ENCODE data around the gene NANS. TPM values are rescaled to one million over a fixed set of nuclear protein-coding genes. Genes with fewer than 3 reads are reported as not detected.

Gene NANS
- total and polyA plus RNA-seq, 2 of the 13 experiments (the other 11 are each of a cell fraction or from before 2014, with no cell fraction given), result 86.9 to 203 TPM

DNA sequence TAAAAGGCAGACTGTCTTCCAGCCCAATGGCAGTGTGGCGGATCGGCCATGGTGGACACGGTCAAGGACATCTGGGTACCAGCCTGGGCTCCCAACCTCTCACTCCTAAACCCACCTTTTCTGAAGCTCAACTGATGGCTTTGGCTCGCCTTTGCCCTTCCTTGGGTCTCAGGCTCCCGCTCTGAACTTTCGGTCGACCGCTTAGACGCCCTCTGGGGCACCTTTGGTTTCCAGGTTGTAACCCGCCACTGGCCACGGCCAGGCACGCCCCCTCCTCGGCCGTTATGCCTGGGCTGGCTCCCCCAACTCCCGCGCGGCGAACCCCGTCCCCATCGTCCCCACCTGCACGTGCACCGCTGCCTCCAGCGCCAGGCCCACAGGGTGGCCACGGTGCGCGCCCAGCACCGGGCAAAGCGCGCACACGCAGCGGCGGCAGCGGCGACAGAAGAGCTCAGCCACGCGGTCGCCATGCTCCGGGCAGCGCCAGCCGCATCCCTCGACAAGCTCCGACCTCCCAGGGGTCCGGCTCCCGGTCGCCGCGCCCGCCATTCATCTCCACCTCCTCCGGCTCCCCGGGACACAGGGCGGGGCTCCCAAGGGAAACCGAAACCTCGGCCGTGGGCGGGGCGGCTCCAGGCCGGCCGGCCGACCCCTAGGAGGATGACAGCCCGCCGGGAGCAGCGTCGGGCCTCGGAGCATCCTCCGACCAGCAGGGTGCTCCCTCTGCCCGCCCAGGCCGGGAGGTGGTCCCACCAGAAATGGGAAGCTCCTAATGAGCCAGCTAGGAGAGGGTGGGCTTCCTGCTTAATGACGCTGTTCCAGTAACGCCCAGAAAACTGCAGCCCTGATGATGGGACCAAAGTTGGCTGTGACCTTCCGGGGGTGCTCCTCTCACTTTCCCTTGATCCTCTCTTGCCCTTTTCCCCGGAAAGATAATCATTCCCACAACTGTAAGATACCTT is 62.4 kb downstream of the NANS start, which contains the start of gene TRIM14 (continued):
- TF ChIP-seq, protein P1, sequence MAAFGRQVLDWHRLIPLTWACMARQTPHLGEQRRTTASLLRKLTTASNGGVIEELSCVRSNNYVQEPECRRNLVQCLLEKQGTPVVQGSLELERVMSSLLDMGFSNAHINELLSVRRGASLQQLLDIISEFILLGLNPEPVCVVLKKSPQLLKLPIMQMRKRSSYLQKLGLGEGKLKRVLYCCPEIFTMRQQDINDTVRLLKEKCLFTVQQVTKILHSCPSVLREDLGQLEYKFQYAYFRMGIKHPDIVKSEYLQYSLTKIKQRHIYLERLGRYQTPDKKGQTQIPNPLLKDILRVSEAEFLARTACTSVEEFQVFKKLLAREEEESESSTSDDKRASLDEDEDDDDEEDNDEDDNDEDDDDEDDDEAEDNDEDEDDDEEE (CRISPR knock-in tag; IDR thresholded peaks at IDR 0.05), result 0 out of 2 replicates have a peak, but pooled peaks have one; percentile 75
- no peak for TF ChIP-seq ZNF766 (CRISPR knock-in tag; IDR thresholded peaks at IDR 0.05; ENCODE audit: borderline replicate concordance)
- no peak for TF ChIP-seq NR2F6 (IDR thresholded peaks at IDR 0.05)
- 0 out of 2 replicates have a peak, but pooled peaks have one; percentile 23 for TF ChIP-seq NR2F6 (CRISPR knock-in tag; IDR thresholded peaks at IDR 0.05)
- TF ChIP-seq NFE2 (CRISPR knock-in tag; IDR thresholded peaks at IDR 0.05), result no peak
- 0 out of 2 replicates have a peak, but pooled peaks have one; percentile 26 for TF ChIP-seq ZNF670 (CRISPR knock-in tag; IDR thresholded peaks at IDR 0.05; ENCODE audit: borderline replicate concordance)
- no peak for TF ChIP-seq ZBTB49 (CRISPR knock-in tag; IDR thresholded peaks at IDR 0.05; ENCODE audit: borderline replicate concordance)
- TF ChIP-seq MLLT10 (CRISPR knock-in tag; IDR thresholded peaks at IDR 0.05), result no peak
- peak; percentile 73; the same call in 1 of the 2 replicates for TF ChIP-seq ZFP82 (CRISPR knock-in tag; IDR thresholded peaks at IDR 0.05; ENCODE audit: borderline replicate concordance)
- TF ChIP-seq ZNF678 (CRISPR knock-in tag; IDR thresholded peaks at IDR 0.05), result no peak; the same call in 1 of the 2 replicates
- TF ChIP-seq, protein P2, sequence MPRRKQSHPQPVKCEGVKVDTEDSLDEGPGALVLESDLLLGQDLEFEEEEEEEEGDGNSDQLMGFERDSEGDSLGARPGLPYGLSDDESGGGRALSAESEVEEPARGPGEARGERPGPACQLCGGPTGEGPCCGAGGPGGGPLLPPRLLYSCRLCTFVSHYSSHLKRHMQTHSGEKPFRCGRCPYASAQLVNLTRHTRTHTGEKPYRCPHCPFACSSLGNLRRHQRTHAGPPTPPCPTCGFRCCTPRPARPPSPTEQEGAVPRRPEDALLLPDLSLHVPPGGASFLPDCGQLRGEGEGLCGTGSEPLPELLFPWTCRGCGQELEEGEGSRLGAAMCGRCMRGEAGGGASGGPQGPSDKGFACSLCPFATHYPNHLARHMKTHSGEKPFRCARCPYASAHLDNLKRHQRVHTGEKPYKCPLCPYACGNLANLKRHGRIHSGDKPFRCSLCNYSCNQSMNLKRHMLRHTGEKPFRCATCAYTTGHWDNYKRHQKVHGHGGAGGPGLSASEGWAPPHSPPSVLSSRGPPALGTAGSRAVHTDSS (CRISPR knock-in tag; conservative IDR thresholded peaks at IDR 0.05), result no peak
- TF ChIP-seq, protein P3, sequence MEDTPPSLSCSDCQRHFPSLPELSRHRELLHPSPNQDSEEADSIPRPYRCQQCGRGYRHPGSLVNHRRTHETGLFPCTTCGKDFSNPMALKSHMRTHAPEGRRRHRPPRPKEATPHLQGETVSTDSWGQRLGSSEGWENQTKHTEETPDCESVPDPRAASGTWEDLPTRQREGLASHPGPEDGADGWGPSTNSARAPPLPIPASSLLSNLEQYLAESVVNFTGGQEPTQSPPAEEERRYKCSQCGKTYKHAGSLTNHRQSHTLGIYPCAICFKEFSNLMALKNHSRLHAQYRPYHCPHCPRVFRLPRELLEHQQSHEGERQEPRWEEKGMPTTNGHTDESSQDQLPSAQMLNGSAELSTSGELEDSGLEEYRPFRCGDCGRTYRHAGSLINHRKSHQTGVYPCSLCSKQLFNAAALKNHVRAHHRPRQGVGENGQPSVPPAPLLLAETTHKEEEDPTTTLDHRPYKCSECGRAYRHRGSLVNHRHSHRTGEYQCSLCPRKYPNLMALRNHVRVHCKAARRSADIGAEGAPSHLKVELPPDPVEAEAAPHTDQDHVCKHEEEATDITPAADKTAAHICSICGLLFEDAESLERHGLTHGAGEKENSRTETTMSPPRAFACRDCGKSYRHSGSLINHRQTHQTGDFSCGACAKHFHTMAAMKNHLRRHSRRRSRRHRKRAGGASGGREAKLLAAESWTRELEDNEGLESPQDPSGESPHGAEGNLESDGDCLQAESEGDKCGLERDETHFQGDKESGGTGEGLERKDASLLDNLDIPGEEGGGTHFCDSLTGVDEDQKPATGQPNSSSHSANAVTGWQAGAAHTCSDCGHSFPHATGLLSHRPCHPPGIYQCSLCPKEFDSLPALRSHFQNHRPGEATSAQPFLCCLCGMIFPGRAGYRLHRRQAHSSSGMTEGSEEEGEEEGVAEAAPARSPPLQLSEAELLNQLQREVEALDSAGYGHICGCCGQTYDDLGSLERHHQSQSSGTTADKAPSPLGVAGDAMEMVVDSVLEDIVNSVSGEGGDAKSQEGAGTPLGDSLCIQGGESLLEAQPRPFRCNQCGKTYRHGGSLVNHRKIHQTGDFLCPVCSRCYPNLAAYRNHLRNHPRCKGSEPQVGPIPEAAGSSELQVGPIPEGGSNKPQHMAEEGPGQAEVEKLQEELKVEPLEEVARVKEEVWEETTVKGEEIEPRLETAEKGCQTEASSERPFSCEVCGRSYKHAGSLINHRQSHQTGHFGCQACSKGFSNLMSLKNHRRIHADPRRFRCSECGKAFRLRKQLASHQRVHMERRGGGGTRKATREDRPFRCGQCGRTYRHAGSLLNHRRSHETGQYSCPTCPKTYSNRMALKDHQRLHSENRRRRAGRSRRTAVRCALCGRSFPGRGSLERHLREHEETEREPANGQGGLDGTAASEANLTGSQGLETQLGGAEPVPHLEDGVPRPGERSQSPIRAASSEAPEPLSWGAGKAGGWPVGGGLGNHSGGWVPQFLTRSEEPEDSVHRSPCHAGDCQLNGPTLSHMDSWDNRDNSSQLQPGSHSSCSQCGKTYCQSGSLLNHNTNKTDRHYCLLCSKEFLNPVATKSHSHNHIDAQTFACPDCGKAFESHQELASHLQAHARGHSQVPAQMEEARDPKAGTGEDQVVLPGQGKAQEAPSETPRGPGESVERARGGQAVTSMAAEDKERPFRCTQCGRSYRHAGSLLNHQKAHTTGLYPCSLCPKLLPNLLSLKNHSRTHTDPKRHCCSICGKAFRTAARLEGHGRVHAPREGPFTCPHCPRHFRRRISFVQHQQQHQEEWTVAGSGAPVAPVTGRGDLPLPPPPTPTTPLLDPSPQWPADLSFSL (CRISPR knock-in tag; IDR thresholded peaks at IDR 0.05), result no peak
- no peak; the same call in 1 of the 2 replicates for TF ChIP-seq ZNF234 (CRISPR knock-in tag; conservative IDR thresholded peaks at IDR 0.05)
- TF ChIP-seq XBP1 (CRISPR knock-in tag; IDR thresholded peaks at IDR 0.05), result no peak
- no peak for TF ChIP-seq MAFK (conservative IDR thresholded peaks at IDR 0.05 in 1 of 2, IDR thresholded peaks at IDR 0.05 in 1 of 2; ENCODE audit: low read length in 2 of 2)
- peak; percentile 63; the same call in 1 of the 2 replicates for TF ChIP-seq ZNF724P (CRISPR knock-in tag; IDR thresholded peaks at IDR 0.05; ENCODE audit: borderline replicate concordance)
- TF ChIP-seq, protein P4, sequence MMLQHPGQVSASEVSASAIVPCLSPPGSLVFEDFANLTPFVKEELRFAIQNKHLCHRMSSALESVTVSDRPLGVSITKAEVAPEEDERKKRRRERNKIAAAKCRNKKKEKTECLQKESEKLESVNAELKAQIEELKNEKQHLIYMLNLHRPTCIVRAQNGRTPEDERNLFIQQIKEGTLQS (CRISPR knock-in tag; IDR thresholded peaks at IDR 0.05), result no peak

Data from HepG2 (cell line).